Transverse colon (tissue), 4 donors: Measurements from ENCODE around the gene DBI.

Source experiments
- CTCF ChIP-seq, 5 experiments: fragments of 200-600 bp in 3 of 5; fragments of 450-650 bp in 2 of 5; sonication (generic) in 3 of 5; IDR thresholded peaks; 1 replicate in 2 of 5; 2 replicates in 3 of 5; pipeline ENCODE4 v1.5.1; 2016 to 2017; ENCODE audit warnings: antibody characterized with exemption in 5 of 5, inconsistent platforms in 3 of 5, mild to moderate bottlenecking in 2 of 5, moderate library complexity in 1 of 5
- POLR2AphosphoS5 ChIP-seq, 3 donors: sonication (generic); formaldehyde crosslinking; IDR thresholded peaks; one replicate each; pipeline ENCODE4 v1.6.1; 2016; ENCODE audit warnings: antibody characterized with exemption in 3 of 3

GRCh38 chr2:119323459-119323858 lies 43.3 kb upstream of the DBI start:
- TF ChIP-seq POLR2AphosphoS5 (IDR thresholded peaks at IDR 0.05) (no peak), CTCF (IDR thresholded peaks at IDR 0.05) (no peak)
